Suprapubic skin (tissue), 4 donors: ENCODE measurements around the gene WDFY1. TPM values are rescaled to one million over a fixed set of nuclear protein-coding genes. Genes with fewer than 3 reads are reported as not detected.

ENCODE experiments used
- DNase-seq, 2 donors: peaks; one replicate each; pipeline ENCODE4 v3.0.0-alpha.2; 2019; ENCODE audit warnings: low spot score in 2 of 2
- H3K27ac ChIP-seq: fragments of 200-600 bp; sonication (generic); one replicate; pipeline ENCODE4 v1.5.1; 2019
- H3K27me3 ChIP-seq: fragments of 200-600 bp; sonication (generic); one replicate; pipeline ENCODE4 v1.5.1; 2019
- H3K36me3 ChIP-seq: fragments of 200-600 bp; sonication (generic); one replicate; pipeline ENCODE4 v1.5.1; 2019
- H3K4me1 ChIP-seq: fragments of 200-600 bp; sonication (generic); one replicate; pipeline ENCODE4 v1.5.1; 2019
- H3K4me3 ChIP-seq: fragments of 200-600 bp; sonication (generic); one replicate; pipeline ENCODE4 v1.5.1; 2019; ENCODE audit warnings: mild to moderate bottlenecking
- H3K9me3 ChIP-seq: fragments of 200-600 bp; sonication (generic); one replicate; pipeline ENCODE4 v1.5.1; 2019
- CTCF ChIP-seq, 2 donors: fragments of 200-600 bp in 1 of 2; fragments of 450-650 bp in 1 of 2; sonication (generic) in 1 of 2; IDR thresholded peaks; one replicate each; pipeline ENCODE4 v1.5.1; 2016 to 2019; ENCODE audit warnings: antibody characterized with exemption in 2 of 2, mild to moderate bottlenecking in 1 of 2, moderate library complexity in 1 of 2
- EP300 ChIP-seq: sonication (generic); formaldehyde crosslinking; IDR thresholded peaks from one replicate; pipeline ENCODE4 v1.6.1; 2017; ENCODE audit warnings: antibody characterized with exemption
- POLR2A ChIP-seq, 2 donors: fragments of 450-650 bp; IDR thresholded peaks; one replicate each; pipeline ENCODE4 v1.6.1; 2017; ENCODE audit warnings: antibody characterized with exemption in 2 of 2, mild to moderate bottlenecking in 2 of 2, moderate library complexity in 2 of 2
- POLR2AphosphoS5 ChIP-seq, 3 donors: sonication (generic); formaldehyde crosslinking; IDR thresholded peaks; one replicate each; pipeline ENCODE4 v1.6.1; 2017; ENCODE audit warnings: antibody characterized with exemption in 3 of 3
- WGBS: methylation state at CpG from one replicate; pipeline ENCODE4 v1.1.5; 2018; 5-methylcytosine and 5-hydroxymethylcytosine counted together
- total RNA-seq, 4 donors: library from RNA; depleted of rRNA; stranded (reverse); fragments of >200 nt; gene quantifications; one replicate each; pipeline ENCODE4 v1.1.0, GENCODE V29; 2016

Gene WDFY1
- total RNA-seq, 4 donors from 2014 or later = 20.2 to 39.8 (median 32.6) TPM

- DNase-seq = no peak
- no peak overlapping the region for H3K27ac ChIP-seq
- H3K27me3 ChIP-seq = no peaks in the 10 kb centered on the region
- TF ChIP-seq EP300 (no peak), POLR2AphosphoS5 (IDR thresholded peaks at IDR 0.05) (no peak), POLR2A (IDR thresholded peaks at IDR 0.05) (no peak), CTCF (IDR thresholded peaks at IDR 0.05) (no peak)
- H3K4me3 ChIP-seq = no peak overlapping the region
- no peaks in the 10 kb centered on the region for H3K36me3 ChIP-seq
- WGBS = 77% methylated on average over 3 of the region's 3 CpGs
- H3K4me1 ChIP-seq = no peaks in the 10 kb centered on the region
- no peaks in the 10 kb centered on the region for H3K9me3 ChIP-seq
Observed at GRCh38 chr2:223976635-223977226, 31.6 kb upstream of the WDFY1 start.

GRCh38 chr2:223973606-223974005 is 28.5 kb upstream of the WDFY1 start:
- Histone ChIP-seq H3K9me3 (no peaks in the 10 kb centered on the region), H3K27me3 (no peaks in the 10 kb centered on the region), H3K36me3 (peaks cover under 1% of the 10 kb centered on the region), H3K4me1 (no peaks in the 10 kb centered on the region), H3K27ac (no peak overlapping the region), H3K4me3 (no peak overlapping the region)
- WGBS = 97% methylated on average over 3 of the region's 3 CpGs
- TF ChIP-seq POLR2AphosphoS5 (IDR thresholded peaks at IDR 0.05) (no peak), EP300 (no peak), POLR2A (IDR thresholded peaks at IDR 0.05) (no peak), CTCF (IDR thresholded peaks at IDR 0.05) (no peak)
- no peak for DNase-seq

GRCh38 chr2:223972656-223973102 is 27.5 kb upstream of the WDFY1 start:
- Histone ChIP-seq H3K4me1 (no peaks in the 10 kb centered on the region), H3K27me3 (no peaks in the 10 kb centered on the region), H3K4me3 (no peak overlapping the region), H3K36me3 (peaks cover 8% of the 10 kb centered on the region), H3K27ac (no peak overlapping the region), H3K9me3 (no peaks in the 10 kb centered on the region)
- no peak for DNase-seq
- TF ChIP-seq EP300 (no peak), POLR2A (IDR thresholded peaks at IDR 0.05) (no peak), CTCF (IDR thresholded peaks at IDR 0.05) (no peak), POLR2AphosphoS5 (IDR thresholded peaks at IDR 0.05) (no peak)
- WGBS = 75% methylated on average over 7 of the region's 7 CpGs

GRCh38 chr2:223971731-223972130 is 26.6 kb upstream of the WDFY1 start:
- H3K27ac ChIP-seq = no peak overlapping the region
- no peaks in the 10 kb centered on the region for H3K27me3 ChIP-seq
- H3K4me3 ChIP-seq = no peak overlapping the region
- H3K4me1 ChIP-seq = no peaks in the 10 kb centered on the region
- H3K9me3 ChIP-seq = no peaks in the 10 kb centered on the region
- H3K36me3 ChIP-seq = peaks cover 18% of the 10 kb centered on the region
- no peak for TF ChIP-seq EP300
- no peak for TF ChIP-seq CTCF (IDR thresholded peaks at IDR 0.05)
- TF ChIP-seq POLR2A (IDR thresholded peaks at IDR 0.05) = no peak
- TF ChIP-seq POLR2AphosphoS5 (IDR thresholded peaks at IDR 0.05) = no peak
- WGBS = 84% methylated on average over 5 of the region's 5 CpGs
- DNase-seq = no peak

GRCh38 chr2:223970343-223971128 is 25.4 kb upstream of the WDFY1 start:
- peaks cover 27% of the 10 kb centered on the region for H3K36me3 ChIP-seq
- WGBS = 68% methylated on average over 8 of the region's 8 CpGs
- no peak for DNase-seq
- H3K4me3 ChIP-seq = no peak overlapping the region
- no peaks in the 10 kb centered on the region for H3K4me1 ChIP-seq
- no peak overlapping the region for H3K27ac ChIP-seq
- no peaks in the 10 kb centered on the region for H3K9me3 ChIP-seq
- H3K27me3 ChIP-seq = no peaks in the 10 kb centered on the region
- peak; percentile 81 to 82 for TF ChIP-seq CTCF (IDR thresholded peaks at IDR 0.05)
- no peak for TF ChIP-seq POLR2AphosphoS5 (IDR thresholded peaks at IDR 0.05)
